HL-60 (cell line): ENCODE data around the gene ATP6V1G3.

Source experiments
- CTCF ChIP-seq: IDR thresholded peaks from one replicate; pipeline ENCODE4 v1.5.1; 2011; ENCODE audit warnings: low read length, control low read depth, inconsistent platforms; ENCODE audit not compliant: insufficient read depth
- GABPA ChIP-seq: IDR thresholded peaks from 2 replicates; pipeline ENCODE4 v1.6.1; 2012; ENCODE audit warnings: low read depth
- POLR2AphosphoS5 ChIP-seq: IDR thresholded peaks from 2 replicates; pipeline ENCODE4 v1.6.1; 2012; ENCODE audit warnings: low read depth
- TF ChIP-seq, protein P1 (sequence below): IDR thresholded peaks from 2 replicates; pipeline ENCODE4 v1.6.1; 2012; ENCODE audit warnings: low read depth; ENCODE audit not compliant: insufficient replicate concordance

GRCh38 chr1:198494658-198495103 lies 45.8 kb downstream of the ATP6V1G3 start:
- TF ChIP-seq CTCF (no peak), GABPA (no peak), POLR2AphosphoS5 (no peak)
- TF ChIP-seq, protein P1, sequence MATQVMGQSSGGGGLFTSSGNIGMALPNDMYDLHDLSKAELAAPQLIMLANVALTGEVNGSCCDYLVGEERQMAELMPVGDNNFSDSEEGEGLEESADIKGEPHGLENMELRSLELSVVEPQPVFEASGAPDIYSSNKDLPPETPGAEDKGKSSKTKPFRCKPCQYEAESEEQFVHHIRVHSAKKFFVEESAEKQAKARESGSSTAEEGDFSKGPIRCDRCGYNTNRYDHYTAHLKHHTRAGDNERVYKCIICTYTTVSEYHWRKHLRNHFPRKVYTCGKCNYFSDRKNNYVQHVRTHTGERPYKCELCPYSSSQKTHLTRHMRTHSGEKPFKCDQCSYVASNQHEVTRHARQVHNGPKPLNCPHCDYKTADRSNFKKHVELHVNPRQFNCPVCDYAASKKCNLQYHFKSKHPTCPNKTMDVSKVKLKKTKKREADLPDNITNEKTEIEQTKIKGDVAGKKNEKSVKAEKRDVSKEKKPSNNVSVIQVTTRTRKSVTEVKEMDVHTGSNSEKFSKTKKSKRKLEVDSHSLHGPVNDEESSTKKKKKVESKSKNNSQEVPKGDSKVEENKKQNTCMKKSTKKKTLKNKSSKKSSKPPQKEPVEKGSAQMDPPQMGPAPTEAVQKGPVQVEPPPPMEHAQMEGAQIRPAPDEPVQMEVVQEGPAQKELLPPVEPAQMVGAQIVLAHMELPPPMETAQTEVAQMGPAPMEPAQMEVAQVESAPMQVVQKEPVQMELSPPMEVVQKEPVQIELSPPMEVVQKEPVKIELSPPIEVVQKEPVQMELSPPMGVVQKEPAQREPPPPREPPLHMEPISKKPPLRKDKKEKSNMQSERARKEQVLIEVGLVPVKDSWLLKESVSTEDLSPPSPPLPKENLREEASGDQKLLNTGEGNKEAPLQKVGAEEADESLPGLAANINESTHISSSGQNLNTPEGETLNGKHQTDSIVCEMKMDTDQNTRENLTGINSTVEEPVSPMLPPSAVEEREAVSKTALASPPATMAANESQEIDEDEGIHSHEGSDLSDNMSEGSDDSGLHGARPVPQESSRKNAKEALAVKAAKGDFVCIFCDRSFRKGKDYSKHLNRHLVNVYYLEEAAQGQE: no peak
